ENCODE data around the gene AATF. TPM values are rescaled to one million over a fixed set of nuclear protein-coding genes. Genes with fewer than 3 reads are reported as not detected.

Gene AATF
- total and polyA plus RNA-seq, 2 experiments from 2014 or later: 31.2 to 35.7 TPM

- TF ChIP-seq EZH2phosphoT487 (IDR thresholded peaks at IDR 0.05; ENCODE audit: low read depth, severe bottlenecking, unreplicated experiment) (no peak), EZH2 (IDR thresholded peaks at IDR 0.05; ENCODE audit: borderline replicate concordance) (no peak)
- TF ChIP-seq, protein P1, sequence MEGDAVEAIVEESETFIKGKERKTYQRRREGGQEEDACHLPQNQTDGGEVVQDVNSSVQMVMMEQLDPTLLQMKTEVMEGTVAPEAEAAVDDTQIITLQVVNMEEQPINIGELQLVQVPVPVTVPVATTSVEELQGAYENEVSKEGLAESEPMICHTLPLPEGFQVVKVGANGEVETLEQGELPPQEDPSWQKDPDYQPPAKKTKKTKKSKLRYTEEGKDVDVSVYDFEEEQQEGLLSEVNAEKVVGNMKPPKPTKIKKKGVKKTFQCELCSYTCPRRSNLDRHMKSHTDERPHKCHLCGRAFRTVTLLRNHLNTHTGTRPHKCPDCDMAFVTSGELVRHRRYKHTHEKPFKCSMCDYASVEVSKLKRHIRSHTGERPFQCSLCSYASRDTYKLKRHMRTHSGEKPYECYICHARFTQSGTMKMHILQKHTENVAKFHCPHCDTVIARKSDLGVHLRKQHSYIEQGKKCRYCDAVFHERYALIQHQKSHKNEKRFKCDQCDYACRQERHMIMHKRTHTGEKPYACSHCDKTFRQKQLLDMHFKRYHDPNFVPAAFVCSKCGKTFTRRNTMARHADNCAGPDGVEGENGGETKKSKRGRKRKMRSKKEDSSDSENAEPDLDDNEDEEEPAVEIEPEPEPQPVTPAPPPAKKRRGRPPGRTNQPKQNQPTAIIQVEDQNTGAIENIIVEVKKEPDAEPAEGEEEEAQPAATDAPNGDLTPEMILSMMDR (IDR thresholded peaks at IDR 0.05; ENCODE audit: poor library complexity): no peak
- WGBS (ENCODE audit: low lambda C conversion rate, missing lambda C conversion rate): 91% methylated on average over 5 of the region's 5 CpGs
- no peak for DNase-seq (ENCODE audit: low spot score)
- Histone ChIP-seq H3K4me1 (ENCODE audit: insufficient read depth) (peaks cover 39% of the 10 kb centered on the region), H3K4me2 (no peak overlapping the region), H3K4me3 (no peak overlapping the region), H3K9me3 (ENCODE audit: low read depth) (no peaks in the 10 kb centered on the region), H3K27ac (no peak overlapping the region), H3K79me2 (no peaks in the 10 kb centered on the region), H3K36me3 (replicated peaks; ENCODE audit: insufficient read depth, low read depth) (no peaks in the 10 kb centered on the region), H3K9me2 (replicated peaks; ENCODE audit: insufficient read depth) (no peaks in the 10 kb centered on the region), H3K27me3 (no peaks in the 10 kb centered on the region), H2AFZ (no peak overlapping the region), H4K20me1 (ENCODE audit: insufficient read depth, poor library complexity, severe bottlenecking) (no peaks in the 10 kb centered on the region)
These were observed 138.9 kb downstream of the AATF start for GRCh38 chr17:37087683-37088082.

GRCh38 chr17:37088459-37088858, 139.7 kb downstream of the AATF start:
- H3K4me2 ChIP-seq: no peak overlapping the region
- DNase-seq (ENCODE audit: low spot score): peak; percentile 41
- H2AFZ ChIP-seq: no peak overlapping the region
- no peak overlapping the region for H3K27ac ChIP-seq
- H3K4me1 ChIP-seq (ENCODE audit: insufficient read depth): peaks cover 46% of the 10 kb centered on the region
- H4K20me1 ChIP-seq (ENCODE audit: insufficient read depth, poor library complexity, severe bottlenecking): no peaks in the 10 kb centered on the region
- 69% methylated on average over 3 of the region's 3 CpGs for WGBS (ENCODE audit: low lambda C conversion rate, missing lambda C conversion rate)
- no peak for TF ChIP-seq EZH2 (IDR thresholded peaks at IDR 0.05; ENCODE audit: borderline replicate concordance)
- no peak for TF ChIP-seq EZH2phosphoT487 (IDR thresholded peaks at IDR 0.05; ENCODE audit: low read depth, severe bottlenecking, unreplicated experiment)
- TF ChIP-seq, protein P1 (IDR thresholded peaks at IDR 0.05; ENCODE audit: poor library complexity): no peak
- no peaks in the 10 kb centered on the region for H3K36me3 ChIP-seq (replicated peaks; ENCODE audit: insufficient read depth, low read depth)
- H3K27me3 ChIP-seq: no peaks in the 10 kb centered on the region
- H3K9me3 ChIP-seq (ENCODE audit: low read depth): no peaks in the 10 kb centered on the region
- H3K79me2 ChIP-seq: no peaks in the 10 kb centered on the region
- H3K4me3 ChIP-seq: no peak overlapping the region
- no peaks in the 10 kb centered on the region for H3K9me2 ChIP-seq (replicated peaks; ENCODE audit: insufficient read depth)

GRCh38 chr17:37088913-37089312, 140.2 kb downstream of the AATF start:
- no peak for TF ChIP-seq EZH2phosphoT487 (IDR thresholded peaks at IDR 0.05; ENCODE audit: low read depth, severe bottlenecking, unreplicated experiment)
- TF ChIP-seq EZH2 (IDR thresholded peaks at IDR 0.05; ENCODE audit: borderline replicate concordance): no peak
- TF ChIP-seq, protein P1 (IDR thresholded peaks at IDR 0.05; ENCODE audit: poor library complexity): no peak
- no peaks in the 10 kb centered on the region for H3K79me2 ChIP-seq
- H3K9me3 ChIP-seq (ENCODE audit: low read depth): no peaks in the 10 kb centered on the region
- 78% methylated on average over 11 of the region's 11 CpGs for WGBS (ENCODE audit: low lambda C conversion rate, missing lambda C conversion rate)
- H3K4me1 ChIP-seq (ENCODE audit: insufficient read depth): peaks cover 43% of the 10 kb centered on the region
- no peaks in the 10 kb centered on the region for H4K20me1 ChIP-seq (ENCODE audit: insufficient read depth, poor library complexity, severe bottlenecking)
- DNase-seq (ENCODE audit: low spot score): no peak
- no peaks in the 10 kb centered on the region for H3K27me3 ChIP-seq
- no peak overlapping the region for H3K4me2 ChIP-seq
- H2AFZ ChIP-seq: no peak overlapping the region
- no peak overlapping the region for H3K27ac ChIP-seq
- H3K36me3 ChIP-seq (replicated peaks; ENCODE audit: insufficient read depth, low read depth): no peaks in the 10 kb centered on the region
- no peak overlapping the region for H3K4me3 ChIP-seq
- no peaks in the 10 kb centered on the region for H3K9me2 ChIP-seq (replicated peaks; ENCODE audit: insufficient read depth)

- 76% methylated on average over 7 of the region's 7 CpGs for WGBS (ENCODE audit: low lambda C conversion rate, missing lambda C conversion rate)
- no peaks in the 10 kb centered on the region for H3K27me3 ChIP-seq
- H3K36me3 ChIP-seq (replicated peaks; ENCODE audit: insufficient read depth, low read depth): no peaks in the 10 kb centered on the region
- no peaks in the 10 kb centered on the region for H4K20me1 ChIP-seq (ENCODE audit: insufficient read depth, poor library complexity, severe bottlenecking)
- H3K9me3 ChIP-seq (ENCODE audit: low read depth): no peaks in the 10 kb centered on the region
- no peaks in the 10 kb centered on the region for H3K9me2 ChIP-seq (replicated peaks; ENCODE audit: insufficient read depth)
- TF ChIP-seq EZH2 (IDR thresholded peaks at IDR 0.05; ENCODE audit: borderline replicate concordance): no peak
- no peak for TF ChIP-seq EZH2phosphoT487 (IDR thresholded peaks at IDR 0.05; ENCODE audit: low read depth, severe bottlenecking, unreplicated experiment)
- TF ChIP-seq, protein P1 (IDR thresholded peaks at IDR 0.05; ENCODE audit: poor library complexity): no peak
- no peaks in the 10 kb centered on the region for H3K79me2 ChIP-seq
- peaks cover 32% of the 10 kb centered on the region for H3K4me1 ChIP-seq (ENCODE audit: insufficient read depth)
- H2AFZ ChIP-seq: no peak overlapping the region
- no peak for DNase-seq (ENCODE audit: low spot score)
- H3K4me2 ChIP-seq: no peak overlapping the region
- no peak overlapping the region for H3K4me3 ChIP-seq
- peak overlapping the region; percentile 9 for H3K27ac ChIP-seq
These were observed 141.2 kb downstream of the AATF start for GRCh38 chr17:37089956-37090355.

Measured in hepatocyte (in vitro differentiated cells).